Upper lobe of left lung (tissue), 4 donors: Measurements from ENCODE around the gene TAOK3.

Experiments used
- CTCF ChIP-seq, 6 experiments: fragments of 450-650 bp in 4 of 6; fragments of 200-600 bp in 2 of 6; sonication (generic) in 2 of 6; IDR thresholded peaks; one replicate each; pipeline ENCODE4 v1.5.1; 2016 to 2019; ENCODE audit warnings: antibody characterized with exemption in 6 of 6
- POLR2AphosphoS5 ChIP-seq, 2 donors: sonication (generic); formaldehyde crosslinking; IDR thresholded peaks; one replicate each; pipeline ENCODE4 v1.5.1; 2017; ENCODE audit warnings: antibody characterized with exemption in 2 of 2

DNA sequence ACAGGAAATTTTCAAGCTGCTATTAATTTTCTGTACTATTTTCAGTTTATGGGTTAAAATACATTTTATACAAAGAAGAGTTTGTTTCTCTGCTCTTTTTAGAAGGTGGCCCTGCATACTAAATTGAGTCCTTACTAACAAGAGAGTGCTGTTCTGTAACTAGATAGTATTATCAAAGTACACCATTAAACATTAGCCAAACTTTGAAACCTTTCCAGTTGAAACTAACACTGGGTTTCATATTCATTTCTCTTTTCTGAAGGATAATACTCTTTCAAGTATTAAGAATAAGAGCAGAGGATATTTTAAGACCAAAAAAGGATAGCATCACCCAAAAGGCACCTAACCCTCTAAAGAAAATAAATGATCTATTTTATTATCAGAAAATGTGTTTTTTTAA is 189.6 kb downstream of the TAOK3 start:
- no peak for TF ChIP-seq CTCF (IDR thresholded peaks at IDR 0.05)
- no peak for TF ChIP-seq POLR2AphosphoS5 (IDR thresholded peaks at IDR 0.05)
